HG03575 (cell line): ENCODE results near the gene SNX1.

Source experiments
- ATAC-seq: cut with Tn5 transposase; IDR thresholded peaks from one replicate; pipeline ENCODE4 v1.9.1; 2021; ENCODE audit not compliant: unreplicated experiment, insufficient number of reproducible peaks, low FRiP score; ENCODE audit errors: extremely low read depth

SNX1 gene

GRCh38 chr15:64155802-64156651, 60.2 kb downstream of the SNX1 start:
- no peak for ATAC-seq

GRCh38 chr15:64156652-64157331, 61.0 kb downstream of the SNX1 start:
- ATAC-seq, result no peak

- ATAC-seq, result no peak
Measured at GRCh38 chr15:64157599-64158125, 61.9 kb downstream of the SNX1 start.

- no peak for ATAC-seq
Measured at GRCh38 chr15:64158363-64159134, 62.8 kb downstream of the SNX1 start.

GRCh38 chr15:64161688-64162477, 66.1 kb downstream of the SNX1 start:
- no peak for ATAC-seq

GRCh38 chr15:64162478-64162868, 66.7 kb downstream of the SNX1 start:
- ATAC-seq, result no peak

GRCh38 chr15:64162869-64163658, 67.3 kb downstream of the SNX1 start, which contains the start of gene PPIB:
Gene PPIB, minus strand, starts transcription at chr15:64163022. Its CDS starts 36 bp downstream, at chr15:64162986.
- peak; percentile 50 for ATAC-seq

- peak; percentile 12 for ATAC-seq
Measured at GRCh38 chr15:64163659-64164362, 68.0 kb downstream of the SNX1 start.

- ATAC-seq, result no peak
Measured at GRCh38 chr15:64164436-64164835, 68.7 kb downstream of the SNX1 start.

GRCh38 chr15:64166102-64166890, 70.5 kb downstream of the SNX1 start:
- no peak for ATAC-seq

GRCh38 chr15:64180235-64180824, 84.5 kb downstream of the SNX1 start:
- ATAC-seq, result no peak

GRCh38 chr15:64182859-64183370, 87.1 kb downstream of the SNX1 start:
- no peak for ATAC-seq

- no peak for ATAC-seq
Measured at GRCh38 chr15:64185146-64185911, 89.5 kb downstream of the SNX1 start.

GRCh38 chr15:64187396-64188191, 91.8 kb downstream of the SNX1 start:
- no peak for ATAC-seq
